Mucosa of descending colon (tissue), 3 donors: Measurements from ENCODE around the gene SLX9. TPM values are rescaled to one million over a fixed set of nuclear protein-coding genes. Genes with fewer than 3 reads are reported as not detected.
A peak's percentile ranks its signal among the peaks of the same experiment; 100 is the strongest.

Source experiments
- ATAC-seq: fragments of 200-7000 bp; cut with Tn5 transposase; one replicate; pipeline ENCODE4 v1.9.1; 2020; ENCODE audit warnings: mild to moderate bottlenecking, moderate library complexity
- DNase-seq, 3 donors: peaks; one replicate each; pipeline ENCODE4 v3.0.0-alpha.2; 2020
- H3K36me3 ChIP-seq: fragments of 200-600 bp; one replicate; pipeline ENCODE4 v1.8.0; 2021; ENCODE audit warnings: low read depth, mild to moderate bottlenecking
- H3K4me1 ChIP-seq: fragments of 200-600 bp; one replicate; pipeline ENCODE4 v1.8.0; 2021; ENCODE audit warnings: low read depth, mild to moderate bottlenecking
- H3K4me3 ChIP-seq: fragments of 200-600 bp; one replicate; pipeline ENCODE4 v1.8.0; 2021; ENCODE audit warnings: mild to moderate bottlenecking
- H3K9me3 ChIP-seq: fragments of 200-600 bp; one replicate; pipeline ENCODE4 v1.8.0; 2021; ENCODE audit warnings: mild to moderate bottlenecking
- intact Hi-C, 2 donors: fragments of 100-400 bp; cut with DNase I in 1 of 2; cut with micrococcal nuclease in 1 of 2; formaldehyde crosslinking; loops; one replicate each; pipeline versions ENCODE4 v1.11.0 to v1.11.1; 2022; cut with DNase I, micrococcal nuclease
- long read RNA-seq, 2 donors: library from polyadenylated mRNA; unstranded; transcript quantifications; one replicate each; pipeline ENCODE4 v2.0.0, GENCODE V29; 2019 to 2021
- total RNA-seq, 3 donors: library from RNA; stranded (reverse); fragmentation: NEBNext Ultra II Directional in 2 of 3; extraction: Animal tissue kit (Norgen Biotek cat#: 25700) in 2 of 3; gene quantifications; one replicate each; pipeline versions ENCODE4 v1.2.1 to v1.2.4, GENCODE V29; 2021 to 2023
- TF ChIP-seq, protein P1 (sequence below): fragments of 200-600 bp; IDR thresholded peaks from one replicate; pipeline ENCODE4 v1.8.0; 2022; ENCODE audit warnings: antibody characterized with exemption, mild to moderate bottlenecking
- donor health status: DM: no; HTN: no; CAD: no; lungs with moderate emphysema.
- donor health status: DM: no; HTN: no; CAD: no.
- donor health status: DM: no; HTN: yes; CAD: no.

SLX9 gene, protein sequence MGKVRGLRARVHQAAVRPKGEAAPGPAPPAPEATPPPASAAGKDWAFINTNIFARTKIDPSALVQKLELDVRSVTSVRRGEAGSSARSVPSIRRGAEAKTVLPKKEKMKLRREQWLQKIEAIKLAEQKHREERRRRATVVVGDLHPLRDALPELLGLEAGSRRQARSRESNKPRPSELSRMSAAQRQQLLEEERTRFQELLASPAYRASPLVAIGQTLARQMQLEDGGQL
- total RNA-seq: 10 to 100 TPM; 19.8 to 42.2 (median 20.9) TPM
- long read RNA-seq, donor 1, transcript FAM207A-201 (6 exons, 927 nt): major isoform, 5 of 29 reads
- long read RNA-seq, donor 1, partial matches to known transcripts: 14 of 29 reads
- long read RNA-seq, donor 1, other reads (novel, unspliced or antisense): 6 of 29 reads
- long read RNA-seq, donor 2, partial matches to known transcripts: 2 of 9 reads
- long read RNA-seq, donor 2, other reads (novel, unspliced or antisense): 4 of 9 reads

DNA sequence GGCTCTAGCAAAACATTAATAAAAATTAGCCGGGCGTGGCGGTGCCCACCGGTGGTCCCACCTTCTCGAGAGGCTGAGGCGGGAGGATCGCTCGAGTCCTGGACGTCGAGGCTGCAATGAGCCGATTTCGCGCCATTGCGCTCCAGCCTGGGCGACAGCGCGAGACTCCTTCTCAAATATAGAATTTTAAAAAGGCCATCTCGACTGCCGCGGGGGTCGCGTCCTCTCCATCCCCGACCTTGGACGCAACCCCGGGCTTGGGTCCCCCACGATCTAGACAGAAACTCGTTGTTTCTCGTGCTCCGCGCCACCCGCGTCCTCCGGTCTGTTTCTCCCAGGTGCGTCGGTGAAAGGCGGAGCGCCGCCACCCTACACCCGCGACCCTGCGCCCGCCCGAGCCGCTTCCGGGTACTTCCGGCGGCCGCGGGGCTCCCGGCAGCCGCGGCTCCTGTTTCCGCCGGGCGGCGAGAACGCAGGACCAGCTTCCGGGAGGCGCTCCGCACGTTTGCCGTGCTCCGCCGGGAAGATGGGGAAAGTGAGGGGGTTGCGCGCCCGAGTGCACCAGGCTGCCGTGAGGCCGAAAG, at the start of gene SLX9:
SLX9 (plus strand) TSS at position 498 of the 584 bp plus-strand sequence; CDS start at position 527, 29 bp downstream.
- H3K9me3 ChIP-seq: no peaks in the 10 kb centered on the region
- H3K4me3 ChIP-seq: peak within 1 kb of the TSS; percentile 93
- DNase-seq: peak; percentile 80 to 89 (median 88)
- TF ChIP-seq, protein P1, sequence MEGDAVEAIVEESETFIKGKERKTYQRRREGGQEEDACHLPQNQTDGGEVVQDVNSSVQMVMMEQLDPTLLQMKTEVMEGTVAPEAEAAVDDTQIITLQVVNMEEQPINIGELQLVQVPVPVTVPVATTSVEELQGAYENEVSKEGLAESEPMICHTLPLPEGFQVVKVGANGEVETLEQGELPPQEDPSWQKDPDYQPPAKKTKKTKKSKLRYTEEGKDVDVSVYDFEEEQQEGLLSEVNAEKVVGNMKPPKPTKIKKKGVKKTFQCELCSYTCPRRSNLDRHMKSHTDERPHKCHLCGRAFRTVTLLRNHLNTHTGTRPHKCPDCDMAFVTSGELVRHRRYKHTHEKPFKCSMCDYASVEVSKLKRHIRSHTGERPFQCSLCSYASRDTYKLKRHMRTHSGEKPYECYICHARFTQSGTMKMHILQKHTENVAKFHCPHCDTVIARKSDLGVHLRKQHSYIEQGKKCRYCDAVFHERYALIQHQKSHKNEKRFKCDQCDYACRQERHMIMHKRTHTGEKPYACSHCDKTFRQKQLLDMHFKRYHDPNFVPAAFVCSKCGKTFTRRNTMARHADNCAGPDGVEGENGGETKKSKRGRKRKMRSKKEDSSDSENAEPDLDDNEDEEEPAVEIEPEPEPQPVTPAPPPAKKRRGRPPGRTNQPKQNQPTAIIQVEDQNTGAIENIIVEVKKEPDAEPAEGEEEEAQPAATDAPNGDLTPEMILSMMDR: no peak
- intact Hi-C loops: no loop called here
- peak; percentile 95 for ATAC-seq
- no peaks in the 10 kb centered on the region for H3K36me3 ChIP-seq
- H3K4me1 ChIP-seq: peaks cover 27% of the 10 kb centered on the region

DNA sequence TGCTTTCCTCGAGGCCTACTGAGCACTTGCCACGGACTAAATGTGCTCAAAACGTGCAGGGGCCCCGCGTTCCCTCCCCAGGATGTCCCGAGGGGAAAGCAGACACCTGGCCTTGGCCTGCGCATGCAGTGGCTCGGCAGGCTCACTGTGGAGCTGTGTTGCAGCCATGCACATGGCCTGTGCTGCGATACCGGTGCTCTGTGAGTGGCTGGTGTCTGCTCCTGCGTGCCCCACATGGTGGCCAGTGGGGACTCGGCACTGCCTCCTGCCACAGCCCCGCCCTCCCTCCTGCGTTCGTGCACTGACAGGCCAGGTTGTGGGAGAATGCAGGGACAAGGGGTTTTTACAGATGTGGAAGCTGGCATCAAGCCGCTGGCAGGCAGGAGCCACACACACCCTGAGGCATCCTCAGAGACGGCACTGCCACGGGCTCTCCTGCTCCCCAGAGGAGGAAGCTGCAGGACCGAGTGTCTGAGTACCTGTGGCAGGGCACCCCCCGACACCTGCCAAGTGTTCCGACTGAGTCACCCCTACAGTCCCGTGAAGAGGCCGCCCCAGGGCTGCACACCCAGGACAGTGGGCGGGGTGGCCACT, 49.4 kb upstream of the SLX9 start:
- no peak for ATAC-seq
- TF ChIP-seq, protein P1: no peak
- no peaks in the 10 kb centered on the region for H3K36me3 ChIP-seq

DNA sequence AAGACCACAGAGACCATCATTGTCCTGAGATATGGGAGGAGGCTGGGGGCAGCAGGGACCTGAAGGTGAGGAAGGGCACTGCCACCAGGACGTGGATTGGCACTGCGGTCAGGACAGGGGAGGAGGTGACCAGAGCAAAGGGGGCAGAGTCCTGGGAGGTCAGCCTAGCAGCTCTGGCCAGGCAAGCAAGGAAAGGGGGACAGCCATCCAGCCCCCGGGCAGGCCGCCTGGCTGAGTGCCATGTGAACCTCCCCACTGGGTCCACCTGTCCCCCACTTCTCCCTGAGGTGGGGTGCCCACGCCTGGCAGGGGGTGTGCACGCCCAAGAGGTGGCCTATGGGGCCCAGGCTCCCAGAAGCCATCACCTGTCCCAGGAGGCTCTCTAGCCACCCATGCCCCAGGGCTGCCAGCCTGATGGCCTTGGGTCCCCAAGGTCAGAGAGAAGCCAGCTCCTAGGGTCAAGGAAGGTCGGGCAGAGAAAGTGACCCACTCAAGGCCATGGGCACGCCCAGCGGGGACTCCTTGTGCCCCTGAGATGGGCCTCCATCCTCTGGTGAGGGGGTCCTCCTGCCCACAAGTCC, 48.8 kb upstream of the SLX9 start:
- intact Hi-C loops: loop anchor here in 1 of 2 donors (5.0 kb wide), 1 partner anchor 41 kb away; no protein-coding TSS in a partner anchor
- no peaks in the 10 kb centered on the region for H3K36me3 ChIP-seq
- H3K9me3 ChIP-seq: no peaks in the 10 kb centered on the region

More for the DNA sequence above, 49.4 kb upstream of the SLX9 start:
- DNase-seq: peak in 1 of 3 donors; percentile 39
- no peak overlapping the region for H3K4me3 ChIP-seq
- intact Hi-C loops: loop anchor here in 1 of 2 donors (5.0 kb wide), 1 partner anchor 42 kb away; no protein-coding TSS in a partner anchor
- no peaks in the 10 kb centered on the region for H3K4me1 ChIP-seq
- no peaks in the 10 kb centered on the region for H3K9me3 ChIP-seq

DNA sequence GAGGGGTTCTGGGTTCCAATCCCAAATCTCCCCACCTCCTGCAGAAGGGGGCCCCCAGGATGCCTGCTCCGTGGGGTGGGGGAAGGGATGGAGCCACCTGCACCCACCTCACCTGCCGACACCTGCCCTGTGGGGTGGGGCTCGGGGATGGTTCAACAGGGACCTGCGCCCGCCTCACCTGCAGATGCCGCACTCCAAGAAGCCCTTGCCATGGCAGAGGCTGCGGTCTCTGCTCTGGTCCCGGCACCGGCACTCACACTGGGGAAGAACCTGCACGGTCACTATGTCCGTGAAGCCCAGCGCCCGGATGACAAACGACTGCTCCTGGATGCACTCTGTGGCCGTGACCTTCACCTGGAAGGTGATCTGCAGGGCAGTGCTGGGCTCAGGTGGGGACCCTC, 48.2 kb upstream of the SLX9 start:
- TF ChIP-seq, protein P1: no peak
- Histone ChIP-seq H3K36me3 (no peaks in the 10 kb centered on the region), H3K4me3 (no peak overlapping the region), H3K4me1 (no peaks in the 10 kb centered on the region), H3K9me3 (no peaks in the 10 kb centered on the region)
- intact Hi-C loops: loop anchor here in 1 of 2 donors (5.0 kb wide), 1 partner anchor 41 kb away; no protein-coding TSS in a partner anchor
- DNase-seq (no peak), ATAC-seq (no peak)

More for the DNA sequence above, 48.8 kb upstream of the SLX9 start:
- DNase-seq (peak in 1 of 3 donors; percentile 36), ATAC-seq (no peak)
- Histone ChIP-seq H3K4me3 (no peak overlapping the region), H3K4me1 (no peaks in the 10 kb centered on the region)
- TF ChIP-seq, protein P1: no peak

DNA sequence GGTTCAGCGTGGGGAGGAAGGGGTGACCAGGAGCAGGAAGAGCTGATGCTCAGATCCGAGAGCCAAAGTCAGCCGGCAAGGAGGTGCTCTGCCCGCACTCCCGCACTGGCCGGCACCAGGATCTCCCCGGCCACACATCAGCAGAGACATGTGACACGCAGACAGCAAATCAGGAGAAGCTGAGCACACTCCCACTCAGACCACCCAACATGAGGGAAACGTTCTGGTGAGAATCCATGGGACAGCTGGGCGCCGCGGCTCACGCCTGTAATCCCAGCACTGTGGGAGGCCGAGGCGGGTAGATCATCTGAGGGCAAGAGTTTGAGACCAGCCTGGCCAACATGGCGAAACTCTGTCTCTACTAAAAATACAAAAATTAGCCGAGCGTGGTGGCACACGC, 47.7 kb upstream of the SLX9 start:
- H3K4me1 ChIP-seq: peaks cover 4% of the 10 kb centered on the region
- H3K36me3 ChIP-seq: no peaks in the 10 kb centered on the region
- DNase-seq (no peak), ATAC-seq (no peak)
- TF ChIP-seq, protein P1: no peak
- no peaks in the 10 kb centered on the region for H3K9me3 ChIP-seq
- H3K4me3 ChIP-seq: no peak overlapping the region
- intact Hi-C loops: loop anchor here in 1 of 2 donors (5.0 kb wide), 1 partner anchor 40 kb away; no protein-coding TSS in a partner anchor
